ENCODE data around the gene FBXO10.
A peak's percentile ranks its signal among the peaks of the same experiment; 100 is the strongest.
"Not testable (repeated sequence)": the region's sequence is repeated elsewhere in the genome, so short reads cannot be mapped to it uniquely, and the experiment has no call there.

The FBXO10 gene

DNA sequence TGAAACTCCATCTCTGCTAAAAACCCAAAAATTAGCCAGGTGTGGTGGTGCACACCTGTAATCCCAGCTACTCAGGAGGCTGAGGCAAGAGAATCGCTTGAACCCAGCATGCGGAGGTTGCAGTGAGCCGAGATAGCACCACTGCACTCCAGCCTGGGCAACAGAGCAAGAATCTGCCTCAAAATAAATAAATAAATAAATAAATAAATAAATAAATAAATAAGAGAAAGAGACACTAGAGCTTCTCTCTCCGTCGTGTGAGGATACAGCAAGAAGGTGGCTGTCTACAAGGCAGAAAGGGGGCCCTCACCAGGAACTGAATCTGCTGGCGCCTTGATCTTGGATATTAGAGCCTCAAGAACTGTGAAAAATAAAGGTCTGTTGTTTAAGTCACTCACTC is 102.2 kb downstream of the FBXO10 start:
- not testable (repeated sequence) for DNase-seq

DNA sequence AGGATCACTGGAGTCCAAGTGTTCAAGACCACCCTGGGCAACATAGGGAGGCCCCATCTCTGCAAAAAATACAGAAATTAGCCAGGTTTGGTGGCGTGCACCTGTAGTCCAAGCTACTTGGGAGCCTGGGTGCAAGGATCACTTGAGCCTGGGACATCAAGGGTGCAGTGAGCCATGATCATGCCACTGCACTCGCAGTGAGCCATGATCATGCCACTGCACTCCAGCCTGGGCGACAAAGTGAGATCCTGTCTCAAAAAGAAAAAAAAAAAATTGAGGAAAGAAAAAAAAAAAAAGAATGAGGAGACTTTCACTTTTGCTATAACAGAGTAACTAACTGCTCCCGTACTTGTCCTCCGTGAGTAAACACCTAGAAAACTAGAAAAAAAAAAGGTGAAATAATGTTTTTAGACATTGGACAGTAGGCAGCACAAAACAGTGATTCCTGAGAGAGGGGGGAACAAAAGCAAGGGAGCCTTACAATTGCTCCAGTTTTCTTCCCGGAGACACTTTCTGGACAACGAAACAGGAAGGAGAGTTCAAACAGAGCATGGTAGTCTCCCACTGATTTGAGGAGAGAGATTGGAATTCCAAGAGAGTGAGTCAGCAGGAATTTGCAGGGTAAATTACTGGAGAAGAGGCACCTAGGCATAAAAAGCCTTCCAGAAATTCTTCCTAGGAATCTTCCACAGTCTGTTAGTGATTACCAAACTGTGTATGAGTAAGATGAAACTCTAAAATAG is 104.1 kb downstream of the FBXO10 start:
- DNase-seq, result peak; percentile 99

GRCh38 chr9:37468620-37469019 is 107.6 kb downstream of the FBXO10 start:
- no peak for DNase-seq

GRCh38 chr9:37467530-37467929 is 108.7 kb downstream of the FBXO10 start:
- DNase-seq, result not testable (repeated sequence)

DNA sequence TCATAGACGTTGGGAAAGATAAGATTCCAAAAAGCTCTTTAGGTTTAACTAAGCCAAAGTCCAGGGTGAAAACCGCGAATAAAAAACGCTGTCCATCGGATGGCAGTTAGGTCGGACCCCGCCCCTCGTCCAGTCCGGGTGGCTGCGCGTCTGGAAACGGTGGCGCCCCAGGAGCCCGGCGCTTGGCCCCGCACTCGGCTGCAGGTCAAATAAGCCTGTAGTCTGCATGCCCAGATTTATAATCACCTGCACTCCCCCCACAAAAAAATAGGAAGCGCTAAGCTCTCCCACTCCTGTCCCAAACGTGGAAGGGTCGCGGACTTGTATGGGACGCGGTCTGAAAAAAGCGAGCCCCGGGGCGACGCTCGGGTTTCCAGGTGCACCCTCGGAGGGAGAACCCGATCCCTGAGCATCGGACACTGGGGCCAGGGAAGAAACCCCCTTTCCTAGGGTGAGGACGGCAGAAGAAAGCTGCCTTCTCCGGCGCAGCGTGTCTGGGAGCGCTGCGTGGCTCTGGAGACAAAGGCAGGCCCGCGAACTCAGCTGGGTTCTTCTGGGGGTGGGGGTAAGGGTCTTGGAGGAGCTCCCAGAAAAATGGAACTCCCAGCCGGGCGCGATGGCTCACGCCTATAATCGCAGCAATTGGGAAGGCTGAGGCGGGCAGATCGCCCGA is 110.0 kb downstream of the FBXO10 start:
- peak; percentile 86 for DNase-seq

DNA sequence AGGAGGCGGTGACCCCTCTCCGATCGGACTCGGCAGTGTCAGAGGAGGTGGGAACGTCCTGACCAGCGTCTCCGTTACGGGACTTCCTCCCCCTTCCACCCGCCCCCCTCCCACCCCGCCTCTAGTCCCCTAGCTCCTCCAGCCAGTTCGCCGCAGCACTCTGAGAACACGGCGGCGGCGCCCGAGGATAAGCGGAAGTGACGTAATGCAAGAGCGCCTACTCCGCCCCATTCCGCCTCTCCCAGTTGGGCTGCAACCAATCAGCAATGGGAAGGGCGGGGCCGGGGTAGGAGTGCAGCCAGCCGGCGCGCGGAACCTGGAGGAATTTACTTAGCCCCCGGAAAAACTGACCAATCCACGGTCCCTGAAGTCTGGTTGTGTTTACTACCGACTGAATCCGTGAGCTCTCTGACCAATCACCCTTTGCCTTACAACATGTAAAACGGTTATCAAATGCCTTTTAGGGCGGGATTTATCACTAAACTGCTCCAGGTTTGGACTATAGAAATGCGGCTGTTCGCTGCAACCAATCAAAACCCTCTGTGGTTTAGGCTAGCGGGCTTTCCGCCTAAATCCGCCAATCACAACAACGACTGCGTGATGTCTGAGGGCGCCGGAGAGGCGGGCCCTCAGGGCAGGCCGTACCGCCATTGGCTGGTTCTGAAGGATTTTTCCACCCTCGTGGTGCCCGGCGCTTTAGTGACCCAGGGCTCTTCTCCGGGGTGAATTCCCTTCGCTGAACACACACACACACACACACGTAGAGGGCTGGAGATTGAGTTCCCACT is 110.7 kb downstream of the FBXO10 start, which contains the start of gene ZBTB5:
ZBTB5 (minus strand) TSS at position 202 of the 788 bp plus-strand sequence. CDS start 22,899 bp downstream, outside the sequence.
- DNase-seq, result peak; percentile 100

DNA sequence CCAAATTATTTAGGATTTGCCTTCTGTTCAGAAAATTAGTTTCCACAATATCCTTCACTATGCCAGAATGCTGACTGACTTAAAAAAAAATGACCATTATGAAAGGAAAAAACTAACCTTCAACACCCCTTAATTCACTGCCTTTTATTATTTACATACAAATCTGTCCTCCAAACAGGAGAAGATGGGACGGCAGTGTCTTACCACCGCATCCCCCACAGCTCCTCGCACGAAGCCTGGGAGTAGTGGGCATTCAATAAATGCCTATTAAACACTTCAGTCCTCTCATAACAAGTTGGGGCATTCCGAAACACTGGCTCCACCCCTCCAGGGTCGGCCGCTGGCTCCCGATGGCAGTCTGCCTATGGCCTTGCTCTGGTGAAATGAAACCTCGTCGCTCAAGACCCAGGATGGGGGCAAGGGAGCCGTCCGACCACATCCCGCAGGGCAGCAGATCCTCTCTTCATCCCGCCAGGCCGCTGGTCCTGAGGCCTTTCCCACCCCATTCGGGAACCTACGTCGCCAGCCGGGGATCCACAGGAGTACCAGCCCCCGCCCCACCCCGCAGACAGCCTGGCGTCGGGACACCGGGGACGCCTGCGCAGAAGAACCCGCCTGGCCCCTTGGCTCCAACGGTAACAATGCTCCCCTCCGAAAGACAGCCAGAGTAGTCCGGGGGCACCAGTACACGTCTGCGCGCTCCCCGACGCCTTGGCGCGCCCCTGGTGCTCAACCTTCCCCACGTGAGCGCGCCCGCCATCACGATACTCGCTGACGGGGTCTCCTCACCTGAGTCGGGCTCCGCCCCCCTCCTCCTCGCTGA is 111.5 kb downstream of the FBXO10 start:
- peak; percentile 56 for DNase-seq

- no peak for DNase-seq
Measured at GRCh38 chr9:37464006-37464405, 112.2 kb downstream of the FBXO10 start.

Measured in fibroblast of skin of right quadriceps (primary cell).